Parathyroid adenoma (tissue), 2 donors: ENCODE data around the gene HNRNPC.
A peak's percentile ranks its signal among the peaks of the same experiment; 100 is the strongest.

Experiments
- H2AFZ ChIP-seq: fragments of 300-600 bp; sonication (generic); one replicate; pipeline ENCODE4 v1.7.0; 2017; ENCODE audit warnings: antibody characterized with exemption, mild to moderate bottlenecking
- H3K27ac ChIP-seq: fragments of 300-600 bp; sonication (generic); one replicate; pipeline ENCODE4 v1.7.0; 2017
- H3K27me3 ChIP-seq: fragments of 300-600 bp; sonication (generic); one replicate; pipeline ENCODE4 v1.7.0; 2017; ENCODE audit warnings: low read length; ENCODE audit not compliant: control insufficient read depth, insufficient read depth
- H3K36me3 ChIP-seq: fragments of 300-600 bp; sonication (generic); one replicate; pipeline ENCODE4 v1.7.0; 2017; ENCODE audit warnings: low read length; ENCODE audit not compliant: control insufficient read depth, insufficient read depth
- H3K4me1 ChIP-seq: fragments of 300-600 bp; sonication (generic); one replicate; pipeline ENCODE4 v1.7.0; 2017; ENCODE audit warnings: control low read depth
- H3K4me2 ChIP-seq: fragments of 300-600 bp; sonication (generic); one replicate; pipeline ENCODE4 v1.7.0; 2017; ENCODE audit warnings: low read length
- H3K4me3 ChIP-seq: fragments of 300-600 bp; sonication (generic); one replicate; pipeline ENCODE4 v1.7.0; 2017; ENCODE audit warnings: low read depth, low read length
- H3K79me2 ChIP-seq: fragments of 300-600 bp; sonication (generic); one replicate; pipeline ENCODE4 v1.7.0; 2017; ENCODE audit warnings: control low read depth
- H3K9ac ChIP-seq: fragments of 300-600 bp; sonication (generic); one replicate; pipeline ENCODE4 v1.7.0; 2017; ENCODE audit warnings: mild to moderate bottlenecking
- H3K9me3 ChIP-seq: fragments of 300-600 bp; sonication (generic); one replicate; pipeline ENCODE4 v1.7.0; 2017; ENCODE audit warnings: low read length; ENCODE audit not compliant: control insufficient read depth
- TF ChIP-seq, protein P1 (sequence below): fragments of 300-600 bp; sonication (generic); IDR thresholded peaks from one replicate; pipeline ENCODE4 v1.7.0; 2017; ENCODE audit warnings: antibody characterized with exemption, mild to moderate bottlenecking
- donor health status: primary hyperparathyroidism.

Gene HNRNPC

GRCh38 chr14:21194597-21194996 is 74.6 kb downstream of the HNRNPC start:
- H3K27ac ChIP-seq = no peak overlapping the region
- no peak overlapping the region for H2AFZ ChIP-seq
- H3K36me3 ChIP-seq = no peaks in the 10 kb centered on the region
- H3K4me2 ChIP-seq = no peak overlapping the region
- no peaks in the 10 kb centered on the region for H3K79me2 ChIP-seq
- H3K4me1 ChIP-seq = no peaks in the 10 kb centered on the region
- H3K4me3 ChIP-seq = no peak overlapping the region
- H3K27me3 ChIP-seq = no peaks in the 10 kb centered on the region
- TF ChIP-seq, protein P1, sequence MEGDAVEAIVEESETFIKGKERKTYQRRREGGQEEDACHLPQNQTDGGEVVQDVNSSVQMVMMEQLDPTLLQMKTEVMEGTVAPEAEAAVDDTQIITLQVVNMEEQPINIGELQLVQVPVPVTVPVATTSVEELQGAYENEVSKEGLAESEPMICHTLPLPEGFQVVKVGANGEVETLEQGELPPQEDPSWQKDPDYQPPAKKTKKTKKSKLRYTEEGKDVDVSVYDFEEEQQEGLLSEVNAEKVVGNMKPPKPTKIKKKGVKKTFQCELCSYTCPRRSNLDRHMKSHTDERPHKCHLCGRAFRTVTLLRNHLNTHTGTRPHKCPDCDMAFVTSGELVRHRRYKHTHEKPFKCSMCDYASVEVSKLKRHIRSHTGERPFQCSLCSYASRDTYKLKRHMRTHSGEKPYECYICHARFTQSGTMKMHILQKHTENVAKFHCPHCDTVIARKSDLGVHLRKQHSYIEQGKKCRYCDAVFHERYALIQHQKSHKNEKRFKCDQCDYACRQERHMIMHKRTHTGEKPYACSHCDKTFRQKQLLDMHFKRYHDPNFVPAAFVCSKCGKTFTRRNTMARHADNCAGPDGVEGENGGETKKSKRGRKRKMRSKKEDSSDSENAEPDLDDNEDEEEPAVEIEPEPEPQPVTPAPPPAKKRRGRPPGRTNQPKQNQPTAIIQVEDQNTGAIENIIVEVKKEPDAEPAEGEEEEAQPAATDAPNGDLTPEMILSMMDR = no peak
- no peak overlapping the region for H3K9ac ChIP-seq
- H3K9me3 ChIP-seq = no peaks in the 10 kb centered on the region

DNA sequence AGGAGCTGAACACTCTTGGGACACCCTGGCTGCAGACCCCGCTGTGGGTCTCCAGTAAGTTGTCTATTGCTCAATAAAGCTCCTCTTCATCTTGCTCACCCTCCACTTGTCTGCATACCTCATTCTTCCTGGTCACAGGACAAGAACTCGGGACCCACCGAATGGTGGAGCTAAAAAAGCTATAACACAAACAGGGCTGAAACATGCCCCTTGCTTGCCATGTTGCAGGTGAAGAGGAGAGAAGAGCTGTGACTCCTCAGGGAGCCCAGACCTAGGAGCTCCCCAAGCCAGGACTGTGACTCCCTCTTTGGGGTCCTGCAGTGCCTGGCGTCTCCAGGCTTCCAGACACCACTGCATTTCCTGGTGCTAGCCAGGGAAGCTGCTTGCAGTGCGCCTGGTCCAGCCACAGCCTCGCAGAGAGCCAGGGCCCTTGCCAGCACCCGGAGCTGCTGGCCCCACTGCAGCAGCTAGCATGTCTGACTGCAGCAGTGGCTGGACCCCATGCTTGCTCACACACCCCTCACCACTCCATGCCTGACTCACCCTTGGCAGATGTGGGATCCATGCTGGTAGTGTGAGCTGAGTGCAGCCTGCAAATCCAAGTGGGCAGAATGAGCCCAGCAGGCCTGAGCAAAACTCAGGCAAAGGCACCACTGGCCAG is 76.2 kb downstream of the HNRNPC start:
- Histone ChIP-seq H3K9ac (no peak overlapping the region), H3K4me2 (no peak overlapping the region), H3K27me3 (no peaks in the 10 kb centered on the region), H3K9me3 (no peaks in the 10 kb centered on the region), H3K36me3 (no peaks in the 10 kb centered on the region), H3K79me2 (no peaks in the 10 kb centered on the region), H3K27ac (no peak overlapping the region), H2AFZ (no peak overlapping the region), H3K4me1 (no peaks in the 10 kb centered on the region), H3K4me3 (no peak overlapping the region)
- TF ChIP-seq, protein P1 = no peak

- peak overlapping the region; percentile 54 for H3K4me2 ChIP-seq
- peak overlapping the region; percentile 57 for H2AFZ ChIP-seq
- no peaks in the 10 kb centered on the region for H3K27me3 ChIP-seq
- H3K27ac ChIP-seq = no peak overlapping the region
- no peaks in the 10 kb centered on the region for H3K9me3 ChIP-seq
- no peaks in the 10 kb centered on the region for H3K4me1 ChIP-seq
- no peak overlapping the region for H3K4me3 ChIP-seq
- TF ChIP-seq, protein P1 = no peak
- no peaks in the 10 kb centered on the region for H3K36me3 ChIP-seq
- H3K79me2 ChIP-seq = no peaks in the 10 kb centered on the region
- no peak overlapping the region for H3K9ac ChIP-seq
Observed at GRCh38 chr14:21192447-21192822, 76.8 kb downstream of the HNRNPC start.

DNA sequence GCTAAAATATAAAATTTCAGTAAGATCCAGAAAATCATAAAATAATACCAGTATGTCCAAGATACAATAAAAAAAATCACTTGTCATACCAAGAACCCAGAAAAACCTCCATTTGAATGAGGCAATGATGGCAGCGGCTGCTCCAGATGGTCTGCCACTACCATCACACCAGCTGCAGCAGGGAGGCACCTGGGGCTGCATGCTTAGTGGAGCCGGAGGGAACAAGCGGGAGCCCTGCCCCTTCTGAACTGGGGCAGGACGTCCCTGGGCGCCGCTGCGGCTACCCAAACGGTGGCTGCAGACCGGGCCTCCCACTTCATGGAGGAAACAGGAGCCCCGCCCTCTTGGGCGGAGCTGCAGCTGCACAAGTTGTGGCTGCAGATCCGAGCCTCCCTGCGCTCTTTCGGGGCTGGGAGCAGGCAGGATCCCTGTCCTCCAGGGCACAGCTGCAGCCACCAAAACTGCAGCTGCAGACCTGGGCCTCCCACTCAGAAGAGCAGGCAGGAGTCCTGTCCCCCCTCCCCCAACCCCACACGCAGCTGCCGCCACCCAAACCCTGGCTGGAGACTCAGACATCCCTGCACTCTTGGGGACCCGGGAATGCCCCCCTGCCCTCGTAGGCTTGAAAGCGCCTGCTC is 77.3 kb downstream of the HNRNPC start:
- H3K9ac ChIP-seq = no peak overlapping the region
- TF ChIP-seq, protein P1 = no peak
- no peak overlapping the region for H3K27ac ChIP-seq
- H3K79me2 ChIP-seq = no peaks in the 10 kb centered on the region
- no peak overlapping the region for H3K4me3 ChIP-seq
- peak overlapping the region; percentile 54 for H3K4me2 ChIP-seq
- H3K36me3 ChIP-seq = no peaks in the 10 kb centered on the region
- H2AFZ ChIP-seq = peak overlapping the region; percentile 57
- no peaks in the 10 kb centered on the region for H3K9me3 ChIP-seq
- no peaks in the 10 kb centered on the region for H3K4me1 ChIP-seq
- no peaks in the 10 kb centered on the region for H3K27me3 ChIP-seq
